Measurements from ENCODE around the gene PNN. TPM values are rescaled to one million over a fixed set of nuclear protein-coding genes. Genes with fewer than 3 reads are reported as not detected.
"Not testable (repeated sequence)": the region's sequence is repeated elsewhere in the genome, so short reads cannot be mapped to it uniquely, and the experiment has no call there.

PNN gene
- total RNA-seq, 2 donors from 2014 or later, result 34.6 to 52.4 TPM

DNA sequence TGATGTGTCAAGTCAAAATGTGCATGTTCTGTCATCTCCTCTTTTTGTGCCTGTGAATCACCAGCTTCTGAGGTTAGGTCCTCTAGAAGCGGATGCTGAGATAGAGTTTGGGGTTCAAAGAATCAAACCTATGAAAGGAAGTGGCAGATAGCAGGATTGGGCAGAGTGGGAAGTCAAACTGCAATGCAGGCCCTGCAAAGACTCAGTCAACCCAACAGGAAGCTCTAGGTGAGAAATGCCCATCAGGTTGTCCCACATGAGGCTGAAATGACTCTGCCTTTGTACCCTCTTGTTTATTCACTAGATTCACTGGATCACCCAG lies 54.1 kb downstream of the PNN start:
- no peak overlapping the region for H3K9ac ChIP-seq (ENCODE audit: low read depth in 2 of 2, low read length in 2 of 2)
- H3K9me3 ChIP-seq, result no peaks in the 10 kb centered on the region
- no peak overlapping the region for H3K4me3 ChIP-seq
- no peak for DNase-seq
- no peaks in the 10 kb centered on the region for H3K36me3 ChIP-seq
- H3K27me3 ChIP-seq, result no peaks in the 10 kb centered on the region
- H3K4me1 ChIP-seq, result no peaks in the 10 kb centered on the region
- no peak overlapping the region for H3K27ac ChIP-seq
- TF ChIP-seq, protein P1, sequence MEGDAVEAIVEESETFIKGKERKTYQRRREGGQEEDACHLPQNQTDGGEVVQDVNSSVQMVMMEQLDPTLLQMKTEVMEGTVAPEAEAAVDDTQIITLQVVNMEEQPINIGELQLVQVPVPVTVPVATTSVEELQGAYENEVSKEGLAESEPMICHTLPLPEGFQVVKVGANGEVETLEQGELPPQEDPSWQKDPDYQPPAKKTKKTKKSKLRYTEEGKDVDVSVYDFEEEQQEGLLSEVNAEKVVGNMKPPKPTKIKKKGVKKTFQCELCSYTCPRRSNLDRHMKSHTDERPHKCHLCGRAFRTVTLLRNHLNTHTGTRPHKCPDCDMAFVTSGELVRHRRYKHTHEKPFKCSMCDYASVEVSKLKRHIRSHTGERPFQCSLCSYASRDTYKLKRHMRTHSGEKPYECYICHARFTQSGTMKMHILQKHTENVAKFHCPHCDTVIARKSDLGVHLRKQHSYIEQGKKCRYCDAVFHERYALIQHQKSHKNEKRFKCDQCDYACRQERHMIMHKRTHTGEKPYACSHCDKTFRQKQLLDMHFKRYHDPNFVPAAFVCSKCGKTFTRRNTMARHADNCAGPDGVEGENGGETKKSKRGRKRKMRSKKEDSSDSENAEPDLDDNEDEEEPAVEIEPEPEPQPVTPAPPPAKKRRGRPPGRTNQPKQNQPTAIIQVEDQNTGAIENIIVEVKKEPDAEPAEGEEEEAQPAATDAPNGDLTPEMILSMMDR (IDR thresholded peaks at IDR 0.05), result no peak
- intact Hi-C loops (cut with DNase I), result no loop called here

DNA sequence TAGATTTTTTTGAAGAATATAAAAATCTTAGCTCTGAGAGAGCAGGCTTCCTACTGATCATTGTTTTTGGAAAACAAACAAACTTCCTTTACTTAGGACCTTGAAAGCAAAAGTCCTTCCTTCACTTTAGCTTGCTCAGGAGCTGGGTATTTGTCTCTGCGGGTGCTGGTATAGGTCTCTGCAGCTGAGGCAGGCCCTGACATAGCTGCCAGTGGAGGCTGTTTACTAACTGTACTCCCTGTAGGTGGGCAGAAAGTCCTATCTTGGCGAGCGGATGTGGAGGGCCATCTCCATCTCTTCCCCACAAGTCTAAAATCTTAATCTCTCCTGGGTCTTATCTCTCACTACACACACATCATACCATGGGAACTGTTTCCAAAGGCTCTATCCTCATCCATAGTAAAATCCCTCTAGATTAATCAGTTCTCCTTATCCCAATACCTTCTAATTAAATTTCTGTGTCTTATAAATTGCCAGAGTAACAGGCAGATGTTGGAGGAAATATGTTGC lies 54.6 kb downstream of the PNN start:
- H3K27ac ChIP-seq, result no peak overlapping the region
- H3K27me3 ChIP-seq, result no peaks in the 10 kb centered on the region
- H3K9me3 ChIP-seq, result no peaks in the 10 kb centered on the region
- H3K4me1 ChIP-seq, result no peaks in the 10 kb centered on the region
- DNase-seq, result no peak
- H3K4me3 ChIP-seq, result no peak overlapping the region
- no peak overlapping the region for H3K9ac ChIP-seq (ENCODE audit: low read depth in 2 of 2, low read length in 2 of 2)
- H3K36me3 ChIP-seq, result no peaks in the 10 kb centered on the region
- intact Hi-C loops (cut with DNase I), result no loop called here
- TF ChIP-seq, protein P1 (IDR thresholded peaks at IDR 0.05), result no peak

DNA sequence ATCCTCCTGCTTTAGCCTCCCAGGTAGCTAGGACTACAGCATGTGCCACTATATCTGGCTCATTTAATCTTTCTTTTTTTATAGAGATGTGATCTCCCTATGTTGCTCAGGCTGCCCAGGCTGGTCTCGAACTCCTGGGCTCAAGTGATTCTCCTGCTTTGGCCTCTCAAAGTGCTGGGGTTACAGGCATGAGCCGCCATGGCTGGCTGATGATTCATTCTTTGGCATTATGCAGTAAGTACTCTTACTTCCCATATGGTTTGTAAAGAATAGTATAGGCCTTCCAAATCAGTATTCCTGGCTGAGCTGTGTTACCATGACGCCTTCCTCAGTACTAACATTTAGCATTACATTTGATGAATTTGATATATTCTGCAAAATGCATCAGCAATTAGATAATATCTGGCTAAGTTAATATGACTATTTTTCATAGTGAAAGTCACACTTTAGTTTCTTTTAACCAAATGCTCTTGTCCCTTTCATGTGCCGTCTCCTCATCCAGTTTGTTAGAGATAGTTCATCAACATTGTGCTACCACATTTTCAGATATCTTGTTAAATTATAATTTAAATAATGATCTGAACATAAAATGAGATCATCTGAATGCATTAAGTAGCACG lies 55.5 kb downstream of the PNN start:
- Histone ChIP-seq H3K9me3 (no peaks in the 10 kb centered on the region), H3K4me1 (no peaks in the 10 kb centered on the region), H3K27me3 (no peaks in the 10 kb centered on the region), H3K9ac (ENCODE audit: low read depth in 2 of 2, low read length in 2 of 2) (no peak overlapping the region), H3K4me3 (no peak overlapping the region), H3K27ac (no peak overlapping the region), H3K36me3 (no peaks in the 10 kb centered on the region)
- TF ChIP-seq, protein P1 (IDR thresholded peaks at IDR 0.05), result no peak
- DNase-seq, result no peak
- intact Hi-C loops (cut with DNase I), result no loop called here

DNA sequence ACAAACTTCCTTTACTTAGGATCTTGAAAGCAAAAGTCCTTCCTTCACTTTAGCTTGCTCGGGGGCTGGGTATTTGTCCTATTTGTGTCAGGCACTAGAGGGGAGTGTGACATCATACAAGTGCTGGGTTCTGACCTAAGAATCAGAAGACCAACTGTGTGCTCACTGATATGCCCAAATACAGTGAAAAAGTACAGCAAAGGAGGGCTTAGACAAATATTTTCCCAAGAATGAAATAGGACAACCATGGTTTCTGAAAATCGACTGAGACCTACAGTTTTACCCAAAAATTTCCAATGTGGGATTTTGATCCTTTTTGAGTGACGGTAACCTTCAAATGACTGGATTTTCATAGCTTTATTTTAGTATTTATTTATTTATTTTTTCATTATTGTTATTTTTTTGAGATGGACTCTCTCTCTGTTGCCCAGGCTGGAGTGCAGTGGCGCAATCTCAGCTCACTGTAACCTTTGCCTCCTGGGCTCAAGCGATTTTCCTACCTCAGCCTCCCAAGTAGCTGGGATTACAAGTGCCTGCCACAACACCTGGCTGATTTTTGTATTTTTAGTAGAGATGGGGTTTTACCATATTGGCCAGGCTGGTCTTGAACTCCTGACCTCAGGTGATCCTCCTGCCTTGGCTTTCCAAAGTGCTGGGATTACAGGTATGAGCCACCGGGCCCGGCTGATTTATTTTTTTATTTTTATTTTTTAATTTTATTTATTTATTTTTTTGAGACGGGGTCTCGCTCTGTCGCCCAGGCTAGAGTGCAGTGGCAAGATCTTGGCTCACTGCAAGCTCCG lies 56.9 kb downstream of the PNN start:
- H3K4me1 ChIP-seq; H3K36me3 ChIP-seq; H3K4me3 ChIP-seq; H3K27ac ChIP-seq; H3K27me3 ChIP-seq; DNase-seq; intact Hi-C loops (cut with DNase I); H3K9me3 ChIP-seq; H3K9ac ChIP-seq (ENCODE audit: low read depth in 2 of 2, low read length in 2 of 2): not testable (repeated sequence)

Other genes starting within 250 kb of the PNN start
- 100 to 1,000 TPM in 1 of 2 donors, 10 to 100 TPM in 1; 66.6 to 132 TPM for gene SEC23A, start 72.0 kb upstream of the PNN start, total RNA-seq
- gene GEMIN2, start 60.9 kb upstream of the PNN start, total RNA-seq, result 10 to 100 TPM in 1 of 2 donors, 1 to 10 TPM in 1; 8.2 to 13.3 TPM
- 10 to 100 TPM; 15.4 to 22.7 TPM for gene TRAPPC6B, start 4.9 kb upstream of the PNN start, total RNA-seq
- 10 to 100 TPM; 41.8 to 61.8 TPM for gene MIA2, start 58.7 kb downstream of the PNN start, total RNA-seq

All from colonic mucosa (tissue), 4 donors.